Natural killer cell (primary cell): Measurements from ENCODE around the gene SH3GL3. TPM values are rescaled to one million over a fixed set of nuclear protein-coding genes. Genes with fewer than 3 reads are reported as not detected.

Experiments
- ATAC-seq, 3 donors: fragments of 150-1000 bp in 2 of 3; fragments of 200-7000 bp in 1 of 3; cut with Tn5 transposase; 1 replicate in 1 of 3; 2 replicates in 2 of 3; pipeline ENCODE4 v1.10.0; 2021; ENCODE audit warnings: mild to moderate bottlenecking in 2 of 3, moderate library complexity in 2 of 3
- DNase-seq, 2 donors: peaks; one replicate each; pipeline versions ENCODE4 v3.0.0 to v3.0.0-alpha.2; 2013 to 2021; ENCODE audit warnings: mixed read lengths in 1 of 2
- H3K27ac ChIP-seq: one replicate; pipeline ENCODE4 v1.5.1; 2013; ENCODE audit warnings: mild to moderate bottlenecking, low read length
- H3K27me3 ChIP-seq: one replicate; pipeline ENCODE4 v1.6.1; 2013; ENCODE audit warnings: low read length; ENCODE audit not compliant: control insufficient read depth, insufficient read depth
- H3K36me3 ChIP-seq: one replicate; pipeline ENCODE4 v1.6.1; 2013; ENCODE audit warnings: low read length; ENCODE audit not compliant: control insufficient read depth, insufficient read depth
- H3K4me1 ChIP-seq: one replicate; pipeline ENCODE4 v1.6.1; 2013; ENCODE audit warnings: low read length; ENCODE audit not compliant: control insufficient read depth, insufficient read depth
- H3K4me3 ChIP-seq: one replicate; pipeline ENCODE4 v1.5.1; 2013; ENCODE audit warnings: low read length
- H3K9me3 ChIP-seq: one replicate; pipeline ENCODE4 v1.6.1; 2013; ENCODE audit warnings: low read length; ENCODE audit not compliant: control insufficient read depth, insufficient read depth
- H3K27ac Mint-ChIP-seq, 2 donors: one replicate each; pipeline ENCODE4 v1.8.0; 2022; ENCODE audit warnings: mild to moderate bottlenecking in 2 of 2, mixed read lengths in 2 of 2, moderate library complexity in 1 of 2
- H3K27me3 Mint-ChIP-seq, 2 donors: one replicate each; pipeline ENCODE4 v1.8.0; 2022; ENCODE audit warnings: low read depth in 2 of 2, mixed read lengths in 2 of 2
- H3K36me3 Mint-ChIP-seq: one replicate; pipeline ENCODE4 v1.8.0; 2022; ENCODE audit warnings: mixed read lengths
- H3K4me1 Mint-ChIP-seq, 2 donors: one replicate each; pipeline ENCODE4 v1.8.0; 2022; ENCODE audit warnings: mixed read lengths in 2 of 2
- H3K4me3 Mint-ChIP-seq: one replicate; pipeline ENCODE4 v1.8.0; 2022; ENCODE audit warnings: mild to moderate bottlenecking, moderate library complexity, mixed read lengths
- H3K9me3 Mint-ChIP-seq, 2 donors: one replicate each; pipeline ENCODE4 v1.8.0; 2022; ENCODE audit warnings: mixed read lengths in 2 of 2
- CTCF ChIP-seq: fragments of 200-600 bp; IDR thresholded peaks from one replicate; pipeline ENCODE4 v1.8.0; 2022; ENCODE audit warnings: antibody characterized with exemption
- WGBS: methylation state at CpG from one replicate; pipeline ENCODE4 v1.1.7; 2013; ENCODE audit warnings: missing lambda C conversion rate; ENCODE audit not compliant: insufficient coverage; 5-methylcytosine and 5-hydroxymethylcytosine counted together
- intact Hi-C: fragments of 100-400 bp; cut with micrococcal nuclease; formaldehyde crosslinking; loops from one replicate; pipeline ENCODE4 v1.14.2; 2022
- total RNA-seq, 4 donors: library from RNA; stranded (reverse); fragments of 120-200 nt in 1 of 4; gene quantifications; one replicate each; pipeline versions ENCODE4 v1.2.3 to v1.2.4, GENCODE V29; 2013 to 2022

Gene SH3GL3
- total RNA-seq, 3 donors from 2014 or later (not counting 1 experiment from before 2014, with no cell fraction given) = not detected

- intact Hi-C loops = no loop called here
- Histone ChIP-seq H3K4me3 (no peak overlapping the region), H3K36me3 (no peaks in the 10 kb centered on the region), H3K4me1 (no peaks in the 10 kb centered on the region), H3K27me3 (no peaks in the 10 kb centered on the region), H3K9me3 (no peaks in the 10 kb centered on the region), H3K27ac (no peak overlapping the region)
- H3K36me3 Mint-ChIP-seq = no peaks in the 10 kb centered on the region
- no peak for ATAC-seq
- H3K4me3 Mint-ChIP-seq = no peak overlapping the region
- H3K9me3 Mint-ChIP-seq = no peaks in the 10 kb centered on the region
- 79% methylated on average over 1 of the region's 2 CpGs for WGBS
- H3K27me3 Mint-ChIP-seq = peaks cover 0 to 11% of the 10 kb centered on the region in 2 donors
- no peaks in the 10 kb centered on the region for H3K4me1 Mint-ChIP-seq
- TF ChIP-seq CTCF = no peak
- H3K27ac Mint-ChIP-seq = no peak overlapping the region
- no peak for DNase-seq
Observed at GRCh38 chr15:83476066-83476465, 28.9 kb downstream of the SH3GL3 start.

GRCh38 chr15:83476708-83477107, 29.6 kb downstream of the SH3GL3 start:
- Mint-ChIP-seq H3K4me1 (no peaks in the 10 kb centered on the region), H3K36me3 (no peaks in the 10 kb centered on the region), H3K9me3 (no peaks in the 10 kb centered on the region), H3K27ac (no peak overlapping the region), H3K4me3 (no peak overlapping the region), H3K27me3 (peaks cover 0 to 11% of the 10 kb centered on the region in 2 donors)
- H3K4me3 ChIP-seq = no peak overlapping the region
- WGBS = 91% methylated on average over 2 of the region's 2 CpGs
- H3K27ac ChIP-seq = no peak overlapping the region
- no peak for ATAC-seq
- no peak for TF ChIP-seq CTCF
- H3K36me3 ChIP-seq = no peaks in the 10 kb centered on the region
- no peaks in the 10 kb centered on the region for H3K27me3 ChIP-seq
- DNase-seq = no peak
- H3K4me1 ChIP-seq = no peaks in the 10 kb centered on the region
- H3K9me3 ChIP-seq = no peaks in the 10 kb centered on the region
- intact Hi-C loops = no loop called here

- Histone ChIP-seq H3K36me3 (no peaks in the 10 kb centered on the region), H3K27ac (no peak overlapping the region), H3K9me3 (no peaks in the 10 kb centered on the region), H3K4me3 (no peak overlapping the region), H3K4me1 (no peaks in the 10 kb centered on the region), H3K27me3 (no peaks in the 10 kb centered on the region)
- peaks cover 0 to 11% of the 10 kb centered on the region in 2 donors for H3K27me3 Mint-ChIP-seq
- intact Hi-C loops = no loop called here
- no peaks in the 10 kb centered on the region for H3K4me1 Mint-ChIP-seq
- WGBS = 88% methylated on average over 3 of the region's 3 CpGs
- no peak overlapping the region for H3K27ac Mint-ChIP-seq
- H3K9me3 Mint-ChIP-seq = no peaks in the 10 kb centered on the region
- no peak for DNase-seq
- H3K4me3 Mint-ChIP-seq = no peak overlapping the region
- no peak for ATAC-seq
- H3K36me3 Mint-ChIP-seq = no peaks in the 10 kb centered on the region
- no peak for TF ChIP-seq CTCF
Observed at GRCh38 chr15:83477172-83477807, 30.1 kb downstream of the SH3GL3 start.
